ENCODE measurements around the gene GRK5.

GRK5 gene

GRCh38 chr10:119417852-119418251 is 210.5 kb downstream of the GRK5 start:
- no peak for TF ChIP-seq CTCF (IDR thresholded peaks at IDR 0.05; ENCODE audit: control insufficient read depth, extremely low read depth, insufficient read depth)
- DNase-seq (ENCODE audit: low read depth), result no peak
- H3K4me3 ChIP-seq (ENCODE audit: low read depth, low read length), result no peak overlapping the region

GRCh38 chr10:119418362-119418761 is 211.0 kb downstream of the GRK5 start:
- no peak overlapping the region for H3K4me3 ChIP-seq (ENCODE audit: low read depth, low read length)
- DNase-seq (ENCODE audit: low read depth), result no peak
- no peak for TF ChIP-seq CTCF (IDR thresholded peaks at IDR 0.05; ENCODE audit: control insufficient read depth, extremely low read depth, insufficient read depth)

- TF ChIP-seq CTCF (IDR thresholded peaks at IDR 0.05; ENCODE audit: control insufficient read depth, extremely low read depth, insufficient read depth), result no peak
- H3K4me3 ChIP-seq (ENCODE audit: low read depth, low read length), result no peak overlapping the region
- no peak for DNase-seq (ENCODE audit: low read depth)
Observed at GRCh38 chr10:119419931-119420330, 212.6 kb downstream of the GRK5 start.

GRCh38 chr10:119420950-119421875 is 213.8 kb downstream of the GRK5 start:
- TF ChIP-seq CTCF (IDR thresholded peaks at IDR 0.05; ENCODE audit: control insufficient read depth, extremely low read depth, insufficient read depth), result no peak
- H3K4me3 ChIP-seq (ENCODE audit: low read depth, low read length), result no peak overlapping the region
- no peak for DNase-seq (ENCODE audit: low read depth)

GRCh38 chr10:119421891-119422681 is 214.7 kb downstream of the GRK5 start:
- TF ChIP-seq CTCF (IDR thresholded peaks at IDR 0.05; ENCODE audit: control insufficient read depth, extremely low read depth, insufficient read depth), result no peak
- DNase-seq (ENCODE audit: low read depth), result no peak

GRCh38 chr10:119422682-119423509 is 215.5 kb downstream of the GRK5 start:
- no peak overlapping the region for H3K4me3 ChIP-seq (ENCODE audit: low read depth, low read length)
- no peak for DNase-seq (ENCODE audit: low read depth)
- TF ChIP-seq CTCF (IDR thresholded peaks at IDR 0.05; ENCODE audit: control insufficient read depth, extremely low read depth, insufficient read depth), result no peak

More at GRCh38 chr10:119421891-119422681, 214.7 kb downstream of the GRK5 start:
- H3K4me3 ChIP-seq (ENCODE audit: low read depth, low read length), result no peak overlapping the region
